Nephron progenitor cell (in vitro differentiated cells): ENCODE results near the gene SOX8.
A peak's percentile ranks its signal among the peaks of the same experiment; 100 is the strongest.

Experiments used
- DNase-seq: peaks from one replicate; pipeline ENCODE4 v3.0.0; 2021
- H3K27ac Mint-ChIP-seq: 2 replicates; pipeline ENCODE4 v1.8.0; 2021; ENCODE audit warnings: mild to moderate bottlenecking, moderate library complexity, mixed read lengths
- H3K27me3 Mint-ChIP-seq: 2 replicates; pipeline ENCODE4 v1.8.0; 2021; ENCODE audit warnings: mild to moderate bottlenecking, low read depth, mixed read lengths; ENCODE audit not compliant: poor library complexity
- H3K36me3 Mint-ChIP-seq: 2 replicates; pipeline ENCODE4 v1.8.0; 2021; ENCODE audit warnings: low read depth, mixed read lengths
- H3K4me1 Mint-ChIP-seq: 2 replicates; pipeline ENCODE4 v1.8.0; 2021; ENCODE audit warnings: mixed read lengths
- H3K4me3 Mint-ChIP-seq: 2 replicates; pipeline ENCODE4 v1.8.0; 2021; ENCODE audit warnings: mild to moderate bottlenecking, moderate library complexity, mixed read lengths
- H3K9me3 Mint-ChIP-seq: 2 replicates; pipeline ENCODE4 v1.8.0; 2021; ENCODE audit warnings: mild to moderate bottlenecking, moderate library complexity, mixed read lengths
- CTCF ChIP-seq: fragments of 200-600 bp; sonication (generic); IDR thresholded peaks from 2 replicates; pipeline ENCODE4 v1.5.0; 2021; ENCODE audit warnings: antibody characterized with exemption

The SOX8 gene

GRCh38 chr16:979859-980594 is 1.5 kb upstream of the SOX8 start:
- Mint-ChIP-seq H3K4me1 (peaks cover 43% of the 10 kb centered on the region), H3K27ac (no peak overlapping the region), H3K36me3 (no peaks in the 10 kb centered on the region), H3K4me3 (peak overlapping the region; percentile 20), H3K9me3 (no peaks in the 10 kb centered on the region), H3K27me3 (peaks cover 24% of the 10 kb centered on the region)
- DNase-seq = peak; percentile 51
- TF ChIP-seq CTCF = no peak

- Mint-ChIP-seq H3K9me3 (no peaks in the 10 kb centered on the region), H3K27me3 (peaks cover 27% of the 10 kb centered on the region), H3K36me3 (no peaks in the 10 kb centered on the region), H3K27ac (no peak overlapping the region), H3K4me1 (peaks cover 42% of the 10 kb centered on the region), H3K4me3 (no peak overlapping the region)
- DNase-seq = no peak
- no peak for TF ChIP-seq CTCF
These were observed 1.0 kb upstream of the SOX8 start for GRCh38 chr16:980595-980854.

- H3K27me3 Mint-ChIP-seq = peaks cover 31% of the 10 kb centered on the region
- H3K9me3 Mint-ChIP-seq = no peaks in the 10 kb centered on the region
- H3K27ac Mint-ChIP-seq = no peak overlapping the region
- peaks cover 36% of the 10 kb centered on the region for H3K4me1 Mint-ChIP-seq
- peak overlapping the region; percentile 79 for H3K4me3 Mint-ChIP-seq
- TF ChIP-seq CTCF = no peak
- no peaks in the 10 kb centered on the region for H3K36me3 Mint-ChIP-seq
- DNase-seq = peak; percentile 52
These were observed 824 bp downstream of the SOX8 start for GRCh38 chr16:982145-983043.

- Mint-ChIP-seq H3K36me3 (no peaks in the 10 kb centered on the region), H3K27me3 (peaks cover 28% of the 10 kb centered on the region), H3K4me1 (peaks cover 26% of the 10 kb centered on the region), H3K9me3 (no peaks in the 10 kb centered on the region), H3K27ac (no peak overlapping the region), H3K4me3 (peak overlapping the region; percentile 79)
- DNase-seq = peak; percentile 49
- no peak for TF ChIP-seq CTCF
These were observed 1.8 kb downstream of the SOX8 start for GRCh38 chr16:983044-984030.

- no peak for DNase-seq
- peaks cover 28% of the 10 kb centered on the region for H3K27me3 Mint-ChIP-seq
- H3K36me3 Mint-ChIP-seq = no peaks in the 10 kb centered on the region
- H3K27ac Mint-ChIP-seq = no peak overlapping the region
- H3K9me3 Mint-ChIP-seq = no peaks in the 10 kb centered on the region
- H3K4me3 Mint-ChIP-seq = no peak overlapping the region
- H3K4me1 Mint-ChIP-seq = peaks cover 18% of the 10 kb centered on the region
- TF ChIP-seq CTCF = no peak
These were observed 2.6 kb downstream of the SOX8 start for GRCh38 chr16:984121-984694.
